HEK293 (cell line): ENCODE data around the gene FILIP1L.

Source experiments
- TRIM28 ChIP-seq: IDR thresholded peaks from 2 replicates; pipeline ENCODE4 v1.6.1; 2011; ENCODE audit warnings: low read length, control low read depth, borderline replicate concordance
- ZBTB20 ChIP-seq: fragments of 450-650 bp; formaldehyde crosslinking; IDR thresholded peaks from 2 replicates; pipeline ENCODE4 v1.5.1; 2016; ENCODE audit warnings: missing biosample characterization, missing genetic modification characterization
- ZNF121 ChIP-seq: fragments of 450-650 bp; formaldehyde crosslinking; IDR thresholded peaks from 2 replicates; pipeline ENCODE4 v1.5.1; 2016; ENCODE audit warnings: missing biosample characterization, missing genetic modification characterization
- ZNF791 ChIP-seq: fragments of 450-650 bp; formaldehyde crosslinking; IDR thresholded peaks from 2 replicates; pipeline ENCODE4 v1.5.1; 2016; ENCODE audit warnings: missing biosample characterization, missing genetic modification characterization
- TF ChIP-seq, protein P1 (sequence below): fragments of 450-650 bp; formaldehyde crosslinking; IDR thresholded peaks from 2 replicates; pipeline ENCODE4 v1.5.1; 2017; ENCODE audit warnings: missing biosample characterization, missing genetic modification characterization
- TF ChIP-seq, protein P2 (sequence below): fragments of 450-650 bp; formaldehyde crosslinking; IDR thresholded peaks from 2 replicates; pipeline ENCODE4 v1.5.1; 2016; ENCODE audit warnings: missing biosample characterization, missing genetic modification characterization
- TF ChIP-seq, protein P3 (sequence below): fragments of 450-650 bp; formaldehyde crosslinking; optimal IDR thresholded peaks from 2 replicates; pipeline ENCODE3; 2016; ENCODE audit warnings: missing biosample characterization, mild to moderate bottlenecking, missing genetic modification characterization

DNA sequence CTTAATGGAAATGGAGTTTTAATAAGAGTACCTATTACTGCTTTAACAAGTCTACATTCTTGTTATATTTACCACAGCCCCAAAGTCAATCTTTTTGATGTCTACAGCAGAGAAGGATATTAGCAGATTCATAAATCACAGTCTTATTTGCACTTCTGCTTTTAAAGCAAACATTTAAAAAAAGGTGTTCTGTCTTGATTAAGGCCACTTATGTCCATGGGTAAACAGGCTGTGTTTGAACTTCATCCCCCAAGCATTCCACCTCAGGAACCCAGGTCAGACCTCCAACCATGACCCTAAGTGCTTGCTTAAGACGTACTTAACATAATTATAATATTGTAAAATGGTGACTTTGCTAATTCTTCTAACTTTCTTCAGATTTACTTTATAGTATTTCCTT, 183.2 kb downstream of the FILIP1L start:
- TF ChIP-seq ZNF791 (tag by site-specific recombination): no peak
- TF ChIP-seq TRIM28: no peak
- TF ChIP-seq ZBTB20: no peak
- TF ChIP-seq, protein P1, sequence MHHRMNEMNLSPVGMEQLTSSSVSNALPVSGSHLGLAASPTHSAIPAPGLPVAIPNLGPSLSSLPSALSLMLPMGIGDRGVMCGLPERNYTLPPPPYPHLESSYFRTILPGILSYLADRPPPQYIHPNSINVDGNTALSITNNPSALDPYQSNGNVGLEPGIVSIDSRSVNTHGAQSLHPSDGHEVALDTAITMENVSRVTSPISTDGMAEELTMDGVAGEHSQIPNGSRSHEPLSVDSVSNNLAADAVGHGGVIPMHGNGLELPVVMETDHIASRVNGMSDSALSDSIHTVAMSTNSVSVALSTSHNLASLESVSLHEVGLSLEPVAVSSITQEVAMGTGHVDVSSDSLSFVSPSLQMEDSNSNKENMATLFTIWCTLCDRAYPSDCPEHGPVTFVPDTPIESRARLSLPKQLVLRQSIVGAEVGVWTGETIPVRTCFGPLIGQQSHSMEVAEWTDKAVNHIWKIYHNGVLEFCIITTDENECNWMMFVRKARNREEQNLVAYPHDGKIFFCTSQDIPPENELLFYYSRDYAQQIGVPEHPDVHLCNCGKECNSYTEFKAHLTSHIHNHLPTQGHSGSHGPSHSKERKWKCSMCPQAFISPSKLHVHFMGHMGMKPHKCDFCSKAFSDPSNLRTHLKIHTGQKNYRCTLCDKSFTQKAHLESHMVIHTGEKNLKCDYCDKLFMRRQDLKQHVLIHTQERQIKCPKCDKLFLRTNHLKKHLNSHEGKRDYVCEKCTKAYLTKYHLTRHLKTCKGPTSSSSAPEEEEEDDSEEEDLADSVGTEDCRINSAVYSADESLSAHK (tag by site-specific recombination): no peak
- no peak for TF ChIP-seq ZNF121 (tag by site-specific recombination)
- TF ChIP-seq, protein P2, sequence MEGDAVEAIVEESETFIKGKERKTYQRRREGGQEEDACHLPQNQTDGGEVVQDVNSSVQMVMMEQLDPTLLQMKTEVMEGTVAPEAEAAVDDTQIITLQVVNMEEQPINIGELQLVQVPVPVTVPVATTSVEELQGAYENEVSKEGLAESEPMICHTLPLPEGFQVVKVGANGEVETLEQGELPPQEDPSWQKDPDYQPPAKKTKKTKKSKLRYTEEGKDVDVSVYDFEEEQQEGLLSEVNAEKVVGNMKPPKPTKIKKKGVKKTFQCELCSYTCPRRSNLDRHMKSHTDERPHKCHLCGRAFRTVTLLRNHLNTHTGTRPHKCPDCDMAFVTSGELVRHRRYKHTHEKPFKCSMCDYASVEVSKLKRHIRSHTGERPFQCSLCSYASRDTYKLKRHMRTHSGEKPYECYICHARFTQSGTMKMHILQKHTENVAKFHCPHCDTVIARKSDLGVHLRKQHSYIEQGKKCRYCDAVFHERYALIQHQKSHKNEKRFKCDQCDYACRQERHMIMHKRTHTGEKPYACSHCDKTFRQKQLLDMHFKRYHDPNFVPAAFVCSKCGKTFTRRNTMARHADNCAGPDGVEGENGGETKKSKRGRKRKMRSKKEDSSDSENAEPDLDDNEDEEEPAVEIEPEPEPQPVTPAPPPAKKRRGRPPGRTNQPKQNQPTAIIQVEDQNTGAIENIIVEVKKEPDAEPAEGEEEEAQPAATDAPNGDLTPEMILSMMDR (tag by site-specific recombination): no peak
- TF ChIP-seq, protein P3, sequence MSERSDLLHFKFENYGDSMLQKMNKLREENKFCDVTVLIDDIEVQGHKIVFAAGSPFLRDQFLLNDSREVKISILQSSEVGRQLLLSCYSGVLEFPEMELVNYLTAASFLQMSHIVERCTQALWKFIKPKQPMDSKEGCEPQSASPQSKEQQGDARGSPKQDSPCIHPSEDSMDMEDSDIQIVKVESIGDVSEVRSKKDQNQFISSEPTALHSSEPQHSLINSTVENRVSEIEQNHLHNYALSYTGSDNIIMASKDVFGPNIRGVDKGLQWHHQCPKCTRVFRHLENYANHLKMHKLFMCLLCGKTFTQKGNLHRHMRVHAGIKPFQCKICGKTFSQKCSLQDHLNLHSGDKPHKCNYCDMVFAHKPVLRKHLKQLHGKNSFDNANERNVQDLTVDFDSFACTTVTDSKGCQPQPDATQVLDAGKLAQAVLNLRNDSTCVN (tag by site-specific recombination): no peak
